A673 (cell line): ENCODE measurements around the gene SLC25A38.
A peak's percentile ranks its signal among the peaks of the same experiment; 100 is the strongest.

ENCODE experiments used
- EZH2 ChIP-seq: fragments of 200-600 bp; sonication (generic); IDR thresholded peaks from 2 replicates; pipeline ENCODE4 v1.6.1; 2017; ENCODE audit warnings: borderline replicate concordance, low read depth, mild to moderate bottlenecking, mixed read lengths, antibody characterized with exemption, low read length; ENCODE audit not compliant: poor library complexity, severe bottlenecking
- TF ChIP-seq, protein P1 (sequence below): fragments of 300-800, 200-600 bp; sonication (generic); conservative IDR thresholded peaks from 2 replicates; pipeline ENCODE4 v1.5.1; 2017; ENCODE audit warnings: low read depth, mild to moderate bottlenecking, antibody characterized with exemption, low read length, moderate library complexity, mixed read lengths

DNA sequence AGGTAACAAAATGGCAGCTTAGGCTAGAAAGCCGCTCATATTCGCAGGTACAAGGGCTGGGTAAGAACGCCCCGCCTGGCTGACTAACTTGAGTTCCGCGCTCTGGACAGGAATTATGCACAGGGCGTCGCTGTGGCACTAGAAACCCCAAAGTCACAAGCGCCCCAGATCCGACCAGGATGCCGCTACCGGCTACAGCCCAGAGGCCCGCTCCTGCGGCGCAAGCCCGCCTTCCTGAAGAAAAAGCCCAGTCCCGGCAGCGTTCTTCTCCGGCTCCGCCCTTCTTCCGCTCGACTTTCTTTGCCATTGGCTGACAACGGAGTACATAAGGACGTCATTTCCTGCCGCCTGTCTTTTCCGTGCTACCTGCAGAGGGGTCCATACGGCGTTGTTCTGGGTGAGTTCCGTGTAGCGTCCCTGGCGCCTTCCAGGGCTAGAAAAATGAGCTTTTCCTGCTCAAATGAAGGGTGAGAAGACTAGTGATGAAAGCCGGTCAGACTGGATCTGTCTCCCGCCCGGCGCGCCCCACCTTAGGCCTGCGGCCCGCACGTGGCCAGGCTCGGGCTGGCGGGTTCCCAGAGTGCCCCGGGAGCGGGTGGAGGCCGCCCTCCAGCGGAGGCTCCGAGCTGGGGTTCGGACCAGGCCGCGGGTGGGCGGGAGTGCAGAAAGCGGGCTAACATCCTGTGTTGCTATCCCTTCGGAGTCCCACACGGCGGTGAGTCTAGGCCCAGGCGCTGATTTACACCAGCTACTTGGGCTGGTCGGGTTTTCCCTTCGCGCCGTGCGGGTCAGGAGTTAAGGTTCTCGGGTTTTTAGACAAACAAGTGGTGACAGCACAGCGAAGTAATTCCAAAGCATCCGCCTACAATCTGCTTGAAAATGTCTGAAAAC lies 23.4 kb downstream of the SLC25A38 start, which contains the start of gene RPSA:
- TF ChIP-seq, protein P1, sequence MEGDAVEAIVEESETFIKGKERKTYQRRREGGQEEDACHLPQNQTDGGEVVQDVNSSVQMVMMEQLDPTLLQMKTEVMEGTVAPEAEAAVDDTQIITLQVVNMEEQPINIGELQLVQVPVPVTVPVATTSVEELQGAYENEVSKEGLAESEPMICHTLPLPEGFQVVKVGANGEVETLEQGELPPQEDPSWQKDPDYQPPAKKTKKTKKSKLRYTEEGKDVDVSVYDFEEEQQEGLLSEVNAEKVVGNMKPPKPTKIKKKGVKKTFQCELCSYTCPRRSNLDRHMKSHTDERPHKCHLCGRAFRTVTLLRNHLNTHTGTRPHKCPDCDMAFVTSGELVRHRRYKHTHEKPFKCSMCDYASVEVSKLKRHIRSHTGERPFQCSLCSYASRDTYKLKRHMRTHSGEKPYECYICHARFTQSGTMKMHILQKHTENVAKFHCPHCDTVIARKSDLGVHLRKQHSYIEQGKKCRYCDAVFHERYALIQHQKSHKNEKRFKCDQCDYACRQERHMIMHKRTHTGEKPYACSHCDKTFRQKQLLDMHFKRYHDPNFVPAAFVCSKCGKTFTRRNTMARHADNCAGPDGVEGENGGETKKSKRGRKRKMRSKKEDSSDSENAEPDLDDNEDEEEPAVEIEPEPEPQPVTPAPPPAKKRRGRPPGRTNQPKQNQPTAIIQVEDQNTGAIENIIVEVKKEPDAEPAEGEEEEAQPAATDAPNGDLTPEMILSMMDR = peak; percentile 15; the same call in 1 of the 2 replicates
- no peak for TF ChIP-seq EZH2
